SK-N-SH (cell line): ENCODE data around the gene RHBDF2.

ENCODE experiments used
- CTCF ChIP-seq: fragments of 200-600 bp; sonication (generic); IDR thresholded peaks from 2 replicates; pipeline ENCODE4 v1.6.1; 2017; ENCODE audit warnings: antibody characterized with exemption, mild to moderate bottlenecking, moderate library complexity
- EP300 ChIP-seq, 2 experiments: IDR thresholded peaks; 2 replicates each; pipeline versions ENCODE4 v1.4.0 to v1.6.1; 2012; ENCODE audit warnings: borderline replicate concordance in 1 of 2, low read depth in 1 of 2, low read length in 1 of 2
- FOXM1 ChIP-seq: IDR thresholded peaks from 2 replicates; pipeline ENCODE4 v1.4.0; 2012; ENCODE audit warnings: low read depth, mild to moderate bottlenecking
- GATA2 ChIP-seq: sonication (generic); formaldehyde crosslinking; IDR thresholded peaks from 2 replicates; pipeline ENCODE4 v1.5.0; 2020; ENCODE audit warnings: mild to moderate bottlenecking, missing genetic modification reagents
- JUND ChIP-seq: IDR thresholded peaks from 2 replicates; pipeline ENCODE4 v1.4.0; 2012
- MAX ChIP-seq: IDR thresholded peaks from 2 replicates; pipeline ENCODE4 v1.4.0; 2012; ENCODE audit warnings: low read depth
- SIN3A ChIP-seq: IDR thresholded peaks from 2 replicates; pipeline ENCODE4 v1.6.1; 2012; ENCODE audit warnings: low read depth, mild to moderate bottlenecking, low read length, moderate library complexity, borderline replicate concordance
- SMC3 ChIP-seq: IDR thresholded peaks from 2 replicates; pipeline ENCODE4 v1.6.1; 2012; ENCODE audit warnings: low read depth, low read length, improper control_type of control experiment
- TAF1 ChIP-seq: IDR thresholded peaks from 2 replicates; pipeline ENCODE4 v1.6.1; 2012; ENCODE audit warnings: low read depth, mild to moderate bottlenecking, low read length, moderate library complexity, borderline replicate concordance
- TEAD4 ChIP-seq: IDR thresholded peaks from 2 replicates; pipeline ENCODE4 v1.4.0; 2012; ENCODE audit warnings: mild to moderate bottlenecking, borderline replicate concordance; ENCODE audit not compliant: insufficient read depth

DNA sequence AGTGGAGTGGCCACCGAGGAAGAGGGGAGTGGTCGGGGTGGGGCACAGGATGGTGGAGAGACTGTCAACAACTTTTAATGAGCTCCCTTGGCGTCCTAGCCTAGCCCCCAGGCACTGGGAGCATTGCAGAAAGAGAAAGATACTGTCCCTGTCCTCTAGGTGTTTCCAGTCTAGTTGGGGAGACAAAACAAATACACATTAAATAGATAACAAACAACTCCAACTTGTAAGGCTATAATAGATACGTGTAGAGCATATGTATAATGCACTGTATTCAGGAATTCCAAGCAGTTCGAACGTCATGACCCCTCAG lies 47.8 kb downstream of the RHBDF2 start:
- TF ChIP-seq EP300 (IDR thresholded peaks at IDR 0.05; ENCODE audit: borderline replicate concordance in 1 of 2, low read depth in 1 of 2, low read length in 1 of 2), result 0 out of 4 replicates have a peak, but pooled peaks of 1 of the 2 experiments have one; percentile 16
- TF ChIP-seq TEAD4, result no peak
- no peak for TF ChIP-seq CTCF
- TF ChIP-seq SMC3, result no peak
- no peak for TF ChIP-seq GATA2 (CRISPR knock-in tag)
- TF ChIP-seq JUND, result no peak
- no peak for TF ChIP-seq FOXM1
- TF ChIP-seq MAX, result no peak
- no peak for TF ChIP-seq TAF1
- no peak for TF ChIP-seq SIN3A
